ENCODE data around the gene EP300. TPM values are rescaled to one million over a fixed set of nuclear protein-coding genes. Genes with fewer than 3 reads are reported as not detected.

EP300 gene
- total RNA-seq, 1 donor from 2014 or later = 47.7 TPM

- Histone ChIP-seq H3K9me3 (no peaks in the 10 kb centered on the region), H3K27ac (no peak overlapping the region), H3K4me1 (no peaks in the 10 kb centered on the region), H3K36me3 (no peaks in the 10 kb centered on the region), H3K4me3 (no peak overlapping the region), H3K27me3 (no peaks in the 10 kb centered on the region)
- intact Hi-C loops (cut with DNase I) = no loop called here
- TF ChIP-seq CTCF (IDR thresholded peaks at IDR 0.05) = no peak
- no peak for DNase-seq (ENCODE audit: low spot score in 2 of 2)
Observed at GRCh38 chr22:41070665-41071331, 21.6 kb upstream of the EP300 start.

- TF ChIP-seq CTCF (IDR thresholded peaks at IDR 0.05) = no peak
- Histone ChIP-seq H3K36me3 (no peaks in the 10 kb centered on the region), H3K4me1 (no peaks in the 10 kb centered on the region), H3K27me3 (no peaks in the 10 kb centered on the region), H3K9me3 (no peaks in the 10 kb centered on the region), H3K4me3 (no peak overlapping the region), H3K27ac (no peak overlapping the region)
- no peak for DNase-seq (ENCODE audit: low spot score in 2 of 2)
- intact Hi-C loops (cut with DNase I) = no loop called here
Observed at GRCh38 chr22:41074061-41074460, 18.3 kb upstream of the EP300 start.

GRCh38 chr22:41074466-41074865 is 17.9 kb upstream of the EP300 start:
- H3K4me1 ChIP-seq = no peaks in the 10 kb centered on the region
- H3K36me3 ChIP-seq = no peaks in the 10 kb centered on the region
- H3K9me3 ChIP-seq = no peaks in the 10 kb centered on the region
- no peak for TF ChIP-seq CTCF (IDR thresholded peaks at IDR 0.05)
- intact Hi-C loops (cut with DNase I) = no loop called here
- no peak overlapping the region for H3K4me3 ChIP-seq
- no peaks in the 10 kb centered on the region for H3K27me3 ChIP-seq
- H3K27ac ChIP-seq = no peak overlapping the region
- no peak for DNase-seq (ENCODE audit: low spot score in 2 of 2)

- Histone ChIP-seq H3K27me3 (no peaks in the 10 kb centered on the region), H3K27ac (no peak overlapping the region), H3K4me1 (no peaks in the 10 kb centered on the region), H3K4me3 (no peak overlapping the region), H3K36me3 (no peaks in the 10 kb centered on the region), H3K9me3 (no peaks in the 10 kb centered on the region)
- intact Hi-C loops (cut with DNase I) = no loop called here
- no peak for TF ChIP-seq CTCF (IDR thresholded peaks at IDR 0.05)
- DNase-seq (ENCODE audit: low spot score in 2 of 2) = no peak
Observed at GRCh38 chr22:41074941-41075710, 17.3 kb upstream of the EP300 start.

- intact Hi-C loops (cut with DNase I) = no loop called here
- no peaks in the 10 kb centered on the region for H3K27me3 ChIP-seq
- H3K4me3 ChIP-seq = no peak overlapping the region
- no peaks in the 10 kb centered on the region for H3K4me1 ChIP-seq
- H3K36me3 ChIP-seq = no peaks in the 10 kb centered on the region
- no peak overlapping the region for H3K27ac ChIP-seq
- no peaks in the 10 kb centered on the region for H3K9me3 ChIP-seq
- TF ChIP-seq CTCF (IDR thresholded peaks at IDR 0.05) = no peak
- DNase-seq (ENCODE audit: low spot score in 2 of 2) = no peak
Observed at GRCh38 chr22:41075946-41076345, 16.4 kb upstream of the EP300 start.
